NCI-H2107 (cell line): ENCODE measurements around the gene TRIP11.

ENCODE experiments used
- DNase-seq: peaks from one replicate; lab custom pipeline; 2025; lab: John Stamatoyannopoulos, UW

Gene TRIP11

DNA sequence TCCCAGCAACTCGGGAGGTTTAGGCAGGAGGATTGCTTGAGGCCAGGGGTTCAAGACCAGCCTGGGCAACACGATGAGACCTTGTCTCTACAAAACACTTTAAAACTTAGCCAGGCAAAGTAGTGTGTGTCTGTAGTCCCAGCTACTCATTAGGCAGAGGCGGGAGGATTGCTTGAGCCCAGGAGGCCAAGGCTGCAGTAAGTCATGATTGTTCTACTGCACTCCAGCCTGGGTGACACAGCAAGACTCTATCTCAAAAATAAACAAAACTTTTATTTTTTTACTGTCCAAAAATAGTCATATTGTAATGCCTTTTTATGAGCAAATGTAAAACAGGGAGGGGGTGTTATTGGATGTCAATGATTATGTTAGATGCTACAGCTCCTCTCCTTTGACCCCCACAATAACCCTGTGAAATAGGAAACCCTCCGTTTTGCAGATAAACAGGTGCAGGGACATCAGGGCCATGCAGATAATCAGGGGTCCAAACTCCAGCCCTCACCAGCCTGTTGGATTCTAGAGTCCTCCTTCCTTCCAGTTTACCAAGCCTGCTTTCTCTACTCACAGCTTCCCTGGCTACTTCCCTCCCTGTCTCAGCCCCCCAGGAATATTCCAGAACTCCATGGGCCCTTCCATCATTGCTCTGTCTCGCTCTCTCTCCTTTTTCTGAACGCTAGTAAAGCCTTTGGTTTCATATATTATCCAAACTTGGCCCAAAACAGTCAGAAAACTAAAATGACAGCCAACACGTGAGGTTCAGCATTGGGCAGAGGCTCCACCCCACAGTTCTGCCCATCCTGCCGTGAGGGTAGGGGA lies 86.5 kb downstream of the TRIP11 start:
- no peak for DNase-seq

GRCh38 chr14:91947475-91948184 lies 92.2 kb downstream of the TRIP11 start, which contains the start of gene FBLN5:
FBLN5 (minus strand) TSS chr14:91947694; CDS start chr14:91947229, 465 bp downstream.
- no peak for DNase-seq

GRCh38 chr14:91946622-91947474 lies 93.0 kb downstream of the TRIP11 start:
- DNase-seq = no peak

DNA sequence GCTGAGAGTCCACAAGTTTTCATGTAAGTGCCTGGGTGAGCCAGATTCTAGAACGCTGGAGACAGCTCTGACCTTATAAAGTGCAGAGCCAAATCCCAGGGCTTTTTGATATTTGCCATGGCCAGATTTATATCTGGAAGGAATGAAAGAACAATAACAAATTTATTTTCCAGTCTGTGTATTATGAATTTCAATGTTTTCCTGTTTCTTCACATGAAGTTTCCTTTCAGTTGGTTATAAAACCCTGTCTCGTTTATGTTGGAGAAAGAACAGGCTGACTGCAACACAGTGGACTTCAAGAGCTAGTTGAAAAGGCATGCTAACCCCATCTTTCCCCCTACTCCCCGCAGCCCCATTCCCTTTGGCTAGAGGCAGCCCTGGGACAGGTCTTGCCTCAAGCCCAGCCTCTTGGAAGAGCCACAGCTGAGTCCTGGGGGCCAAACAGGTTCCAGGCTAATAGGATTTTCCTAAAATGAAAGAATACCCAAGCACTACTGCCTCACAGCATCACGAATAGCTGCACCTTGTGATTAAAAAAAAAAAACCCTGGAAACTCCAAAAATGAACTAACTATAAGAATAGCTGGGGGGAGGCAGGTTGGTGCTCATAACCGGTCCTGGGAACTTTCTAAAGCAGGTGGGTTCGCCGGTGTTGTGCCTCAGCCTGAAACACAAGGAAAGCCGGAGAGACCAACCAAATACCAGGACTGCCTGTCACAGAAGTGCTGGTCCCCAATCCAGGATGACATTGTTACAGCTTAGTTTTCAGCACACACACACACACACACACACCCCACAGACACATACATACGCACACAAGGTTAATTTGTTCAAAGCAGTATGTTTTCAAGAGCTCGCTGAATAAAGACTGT lies 93.9 kb downstream of the TRIP11 start:
- DNase-seq = no peak

DNA sequence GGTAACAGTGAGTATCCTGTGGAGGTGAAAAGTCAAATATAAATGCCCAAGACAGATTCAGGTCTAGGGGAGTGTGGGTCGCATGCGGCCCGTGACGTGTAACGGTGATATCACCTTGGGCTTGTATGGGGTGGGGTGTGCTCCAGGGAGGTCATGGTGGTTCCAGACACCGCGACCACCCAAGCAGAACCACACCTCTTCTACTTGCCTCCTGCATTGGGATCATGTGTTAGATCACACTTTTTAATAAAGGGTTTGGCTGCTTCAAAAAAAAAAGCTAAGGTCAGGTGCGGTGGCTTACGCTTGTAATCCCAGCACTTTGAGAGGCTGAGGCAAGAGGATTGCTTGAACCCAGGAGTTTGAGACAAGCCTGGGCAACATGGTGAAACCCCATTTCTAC lies 96.9 kb downstream of the TRIP11 start:
- DNase-seq = no peak

DNA sequence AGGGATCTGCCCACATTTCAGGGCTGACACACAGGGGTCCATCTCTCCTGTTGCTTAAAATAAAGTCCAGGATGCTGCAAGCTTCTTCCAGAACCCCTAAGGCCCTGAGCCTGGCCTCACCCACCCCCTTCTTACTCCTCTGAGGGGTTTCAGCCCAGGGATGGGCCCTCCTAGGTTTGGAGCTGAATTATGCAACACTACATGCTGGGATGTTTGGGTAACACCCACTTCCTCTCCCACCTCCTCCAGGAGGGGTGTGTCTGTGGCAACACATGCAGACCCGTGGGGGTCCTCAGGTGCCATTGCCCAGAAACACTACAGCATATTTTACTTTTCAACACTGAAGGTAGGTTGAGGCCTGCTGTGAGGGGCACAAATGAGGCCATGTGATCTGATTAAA lies 97.7 kb downstream of the TRIP11 start:
- no peak for DNase-seq

- no peak for DNase-seq
These were observed 99.7 kb downstream of the TRIP11 start for GRCh38 chr14:91940209-91940608.

- no peak for DNase-seq
These were observed 104.3 kb downstream of the TRIP11 start for GRCh38 chr14:91935586-91935985.

DNA sequence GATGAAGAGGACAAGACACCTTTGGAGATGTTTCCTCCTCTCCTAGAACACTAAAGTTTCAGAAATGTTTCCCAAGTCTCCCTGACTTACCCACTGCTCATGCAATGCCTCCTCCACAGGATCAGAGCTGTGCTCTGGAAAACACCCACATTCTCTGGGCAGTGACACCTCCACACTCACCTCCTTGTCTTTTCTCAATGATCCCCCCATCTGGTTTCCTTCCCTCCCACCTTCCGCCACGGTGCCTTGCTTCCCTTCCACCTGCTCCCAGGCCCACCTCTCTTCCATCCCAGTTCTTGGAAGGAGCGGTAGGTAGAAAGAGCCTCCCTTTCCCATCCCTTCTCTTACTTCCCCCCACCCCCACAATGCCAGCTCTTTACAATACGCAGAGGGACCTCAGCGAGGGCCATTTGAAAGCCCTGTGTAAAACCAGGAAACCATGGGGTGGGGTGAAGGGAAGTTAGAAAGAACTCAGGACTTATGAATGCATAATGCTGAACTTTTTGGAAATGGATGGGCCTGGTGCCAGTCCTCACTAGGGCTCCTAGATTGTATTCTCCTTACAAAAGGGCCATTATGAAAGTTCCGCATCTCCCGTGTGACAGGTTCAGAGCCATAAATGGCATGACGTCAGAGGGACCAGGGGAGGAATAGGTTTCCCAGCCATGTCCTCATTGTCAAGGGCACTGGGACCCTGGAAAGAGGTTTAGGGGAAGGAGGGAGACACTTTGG lies 105.1 kb downstream of the TRIP11 start:
- no peak for DNase-seq

DNA sequence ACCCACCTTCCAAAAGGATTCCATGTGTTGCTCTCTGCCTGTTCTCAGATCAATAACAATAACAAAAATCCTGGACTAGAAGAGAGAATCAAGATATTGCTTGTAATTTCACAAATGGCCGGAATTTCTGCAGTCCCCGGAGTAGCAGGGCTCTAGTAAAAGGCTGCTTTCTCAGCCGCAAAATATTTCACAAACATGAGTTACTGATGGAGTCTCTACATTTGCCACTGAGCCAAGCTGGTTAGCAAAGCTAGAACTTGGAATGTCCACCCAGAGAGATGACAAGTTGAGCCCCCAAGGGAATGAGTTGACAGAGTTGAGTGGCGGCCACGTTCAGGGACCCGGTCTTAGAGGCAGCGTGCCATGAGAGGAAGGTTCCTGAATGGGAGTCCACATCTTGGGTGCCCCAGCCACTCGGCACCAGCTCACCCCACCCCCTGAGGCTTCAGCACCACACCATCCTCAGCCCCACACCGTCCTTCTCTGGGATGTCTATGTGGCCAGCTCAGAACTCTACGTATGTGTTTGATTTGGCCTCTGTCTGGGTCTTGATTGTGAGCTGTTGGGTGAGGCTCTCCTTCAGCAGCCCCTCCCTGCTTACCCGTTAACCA lies 108.3 kb downstream of the TRIP11 start:
- DNase-seq = no peak

GRCh38 chr14:91929700-91930099 lies 110.2 kb downstream of the TRIP11 start:
- DNase-seq = no peak

- DNase-seq = no peak
These were observed 112.1 kb downstream of the TRIP11 start for GRCh38 chr14:91927800-91928199.

DNA sequence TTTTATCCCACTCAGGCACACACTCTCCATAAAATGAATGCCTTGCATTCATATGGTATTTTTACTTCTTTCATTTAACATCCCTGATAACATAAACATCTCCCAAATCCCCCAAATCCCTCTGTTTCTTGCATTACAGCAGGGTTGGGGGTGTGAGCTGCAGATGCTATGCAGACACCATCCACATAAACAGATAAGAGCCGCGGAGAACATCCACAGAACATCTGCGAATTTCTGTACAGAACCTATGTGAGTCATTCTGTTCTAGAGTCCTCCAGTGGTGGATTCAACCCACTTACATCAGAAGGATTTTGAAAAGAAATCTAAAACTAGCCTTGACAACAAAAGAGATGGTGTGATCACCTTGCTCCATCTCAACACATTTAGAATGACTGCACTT lies 112.7 kb downstream of the TRIP11 start:
- DNase-seq = no peak

GRCh38 chr14:91926131-91926890 lies 113.5 kb downstream of the TRIP11 start:
- DNase-seq = no peak

- no peak for DNase-seq
These were observed 114.1 kb downstream of the TRIP11 start for GRCh38 chr14:91925727-91926121.

DNA sequence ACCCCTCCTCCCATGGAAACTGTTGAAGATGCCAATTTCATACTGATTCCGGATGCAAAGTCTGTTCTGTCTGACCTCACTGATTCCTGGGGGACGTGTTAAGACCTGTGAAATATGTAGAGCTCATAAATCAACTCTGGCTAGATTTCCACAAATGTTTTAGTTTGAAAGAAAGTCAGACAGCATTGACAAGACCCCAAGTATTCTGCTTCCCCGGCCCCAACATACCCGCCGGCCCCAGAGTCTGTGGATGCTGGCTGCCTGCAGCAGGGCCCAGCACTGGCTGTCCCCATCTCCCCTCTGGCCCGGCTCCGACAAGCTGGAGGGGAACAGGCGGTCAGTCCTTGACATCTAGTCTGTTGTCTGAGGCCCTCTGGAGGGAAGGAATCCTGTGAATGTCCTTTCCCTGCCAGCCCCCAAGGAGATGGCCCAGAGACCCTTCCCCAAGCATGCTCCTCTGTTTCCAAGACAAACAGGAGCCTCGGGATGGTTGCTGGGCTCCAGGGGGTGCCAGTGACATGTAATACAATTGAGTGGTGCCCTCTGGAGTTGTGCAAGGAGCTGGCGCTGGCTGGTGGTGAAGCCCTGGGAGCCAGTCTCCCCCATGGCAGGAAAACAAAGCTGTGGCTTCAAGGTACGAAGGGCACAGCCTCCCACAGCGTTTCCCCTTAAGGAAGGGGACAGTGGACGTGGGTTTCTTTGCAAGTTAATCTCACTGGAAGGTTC lies 114.7 kb downstream of the TRIP11 start:
- DNase-seq = no peak

DNA sequence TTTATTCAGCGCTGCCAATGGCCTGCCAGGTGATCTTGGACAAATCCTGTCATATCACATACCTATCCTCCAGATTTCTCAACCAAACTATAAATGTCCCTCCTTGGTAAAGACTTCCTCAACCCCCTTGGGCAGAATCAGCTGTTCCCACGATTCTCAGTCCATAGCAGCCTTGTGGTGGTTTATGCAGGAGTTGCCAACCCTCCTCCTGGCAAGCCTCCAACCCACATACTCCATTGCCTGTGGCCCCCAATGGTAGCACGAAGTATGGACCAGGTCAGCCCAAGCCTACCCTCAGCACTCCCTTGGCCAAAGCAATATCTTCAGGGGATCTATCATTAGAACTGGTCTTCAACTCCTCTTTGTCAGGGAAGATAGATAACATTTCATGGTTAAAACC lies 119.3 kb downstream of the TRIP11 start:
- DNase-seq = no peak

DNA sequence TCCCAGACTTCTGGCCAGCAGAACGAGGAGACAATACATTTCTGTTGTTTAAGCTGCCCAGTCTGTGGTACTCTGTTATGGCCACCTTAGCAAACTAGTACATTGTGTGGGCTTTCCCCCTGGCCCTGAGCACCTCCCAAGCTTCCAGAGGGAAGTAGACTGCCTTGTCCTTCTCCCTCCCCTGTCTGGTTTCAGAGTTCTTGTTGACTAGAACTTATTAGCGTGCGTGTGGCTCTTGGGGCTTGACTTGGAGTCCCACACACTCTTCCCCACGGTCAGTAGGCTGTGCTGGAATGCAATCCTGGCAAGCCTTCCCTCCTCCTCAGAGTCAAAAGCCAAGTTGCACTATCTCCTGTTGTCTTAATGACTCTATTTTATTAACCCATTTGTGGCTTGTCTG lies 120.0 kb downstream of the TRIP11 start:
- no peak for DNase-seq
